Suppressor macrophage treated with lipopolysaccharide for 1 hour (primary cell): ENCODE data around the gene PRIM1.
"Not testable (repeated sequence)": the region's sequence is repeated elsewhere in the genome, so short reads cannot be mapped to it uniquely, and the experiment has no call there.

Experiments
- DNase-seq, 3 donors: peaks; one replicate each; pipeline ENCODE4 v3.0.0-alpha.2; 2020 to 2022

The PRIM1 gene

DNA sequence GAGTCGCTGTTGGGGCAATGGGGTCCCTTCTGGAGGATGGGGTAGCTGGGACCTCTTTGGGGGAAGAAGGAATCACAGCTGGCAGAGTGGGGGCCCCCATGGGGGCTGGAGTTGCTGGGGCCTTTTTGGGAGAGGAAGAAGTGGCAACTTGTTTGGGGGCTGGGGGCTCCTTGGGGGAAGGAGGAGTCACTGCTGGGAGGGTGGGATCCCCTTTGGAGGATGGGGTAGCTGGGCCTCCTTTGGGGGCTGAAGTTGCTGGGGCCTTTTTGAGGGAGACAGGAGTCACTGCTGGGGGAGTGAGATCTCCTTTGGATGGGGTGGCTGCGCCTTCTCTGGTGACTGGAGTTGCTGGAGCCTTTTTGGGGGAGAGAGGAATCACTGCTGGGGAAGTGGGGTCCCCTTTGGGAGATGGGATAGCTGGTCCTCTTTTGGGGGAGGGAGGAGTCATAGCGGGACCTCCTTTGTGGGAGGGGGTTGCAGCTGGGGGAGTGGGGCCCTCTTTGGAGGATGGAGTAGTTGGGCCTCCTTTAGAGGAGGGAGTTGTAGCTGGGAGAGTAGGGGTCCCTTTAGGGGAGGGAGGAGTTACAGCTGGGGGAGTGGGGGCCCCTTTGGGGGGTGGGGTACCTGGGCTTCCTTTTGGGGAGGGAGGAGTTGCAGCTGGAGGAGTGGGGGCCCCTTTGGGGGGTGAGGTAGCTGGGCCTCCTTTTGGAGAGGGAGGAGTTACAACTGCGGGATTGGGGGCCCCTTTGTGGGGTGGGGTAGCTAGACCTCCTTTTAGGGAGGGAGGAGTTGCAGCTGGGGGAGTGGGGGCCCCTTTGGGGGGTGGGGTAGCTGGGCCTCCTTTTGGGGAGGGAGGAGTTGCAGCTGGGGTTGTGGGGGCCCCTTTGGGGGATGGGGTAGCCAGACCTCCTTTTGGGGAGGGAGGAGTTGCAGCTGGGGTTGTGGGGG lies 34.9 kb downstream of the PRIM1 start:
- no peak for DNase-seq

DNA sequence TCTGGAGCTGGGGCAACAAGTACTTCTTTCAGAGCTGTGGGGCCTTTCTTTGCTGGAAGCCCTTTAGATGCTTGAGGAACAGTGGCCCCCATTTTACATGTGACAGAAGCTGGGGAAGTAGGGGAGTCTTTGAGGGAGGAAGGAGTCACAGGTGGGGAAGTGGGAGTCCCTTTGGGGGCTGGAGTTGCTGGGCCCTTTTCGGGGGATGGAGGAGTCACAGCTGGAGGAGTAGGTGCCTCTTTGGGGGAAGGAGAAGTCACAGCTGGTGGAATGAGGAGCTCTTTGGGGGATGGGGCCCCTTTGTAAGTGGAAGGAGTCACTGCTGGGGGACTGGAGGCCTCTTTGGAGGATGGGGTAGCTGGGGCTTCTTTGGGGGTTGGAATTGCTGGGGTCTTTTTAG lies 35.7 kb downstream of the PRIM1 start:
- DNase-seq: no peak

DNA sequence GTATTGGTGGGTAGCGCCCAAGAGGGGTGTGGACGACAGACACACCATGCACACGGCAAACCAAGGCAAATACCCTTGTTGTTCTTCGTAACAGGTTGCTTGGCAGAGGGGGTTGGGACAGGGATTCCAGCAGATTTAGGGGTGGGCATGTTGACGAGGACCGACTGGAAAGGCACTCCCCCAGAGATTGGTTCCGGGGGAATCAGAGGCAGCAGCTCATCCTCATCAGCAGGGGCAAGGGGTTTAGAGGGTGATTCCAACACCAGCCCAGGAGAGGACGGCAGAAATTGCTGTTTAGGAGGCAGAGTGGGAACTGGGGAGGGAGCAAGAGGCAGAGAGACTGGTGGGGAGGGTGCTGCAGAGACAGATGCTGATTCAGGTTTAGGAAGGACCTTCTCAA lies 36.3 kb downstream of the PRIM1 start:
- DNase-seq: no peak

DNA sequence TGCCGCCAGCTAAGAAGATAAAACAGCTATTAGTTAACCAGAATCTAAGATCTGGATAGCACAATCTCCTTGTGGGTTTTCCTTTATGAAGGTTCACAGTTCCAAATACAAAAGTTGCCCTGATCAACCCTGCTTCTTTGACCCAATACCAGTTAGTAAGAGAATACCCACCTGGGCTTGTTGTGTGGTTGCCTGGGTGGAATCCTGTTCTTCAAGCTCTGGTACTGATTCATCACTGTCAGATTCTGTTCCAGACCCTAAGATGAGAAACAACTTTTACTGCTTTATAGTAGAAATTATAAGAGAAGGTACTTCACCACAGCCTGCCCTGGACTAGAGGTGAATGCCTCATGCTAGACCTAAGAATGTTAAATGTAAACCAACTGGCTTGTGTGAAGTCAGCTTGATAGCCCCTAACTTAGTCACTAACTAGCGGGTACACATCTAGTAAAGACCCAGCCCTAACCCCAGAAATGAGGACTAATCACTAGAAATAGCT lies 37.6 kb downstream of the PRIM1 start:
- no peak for DNase-seq

DNA sequence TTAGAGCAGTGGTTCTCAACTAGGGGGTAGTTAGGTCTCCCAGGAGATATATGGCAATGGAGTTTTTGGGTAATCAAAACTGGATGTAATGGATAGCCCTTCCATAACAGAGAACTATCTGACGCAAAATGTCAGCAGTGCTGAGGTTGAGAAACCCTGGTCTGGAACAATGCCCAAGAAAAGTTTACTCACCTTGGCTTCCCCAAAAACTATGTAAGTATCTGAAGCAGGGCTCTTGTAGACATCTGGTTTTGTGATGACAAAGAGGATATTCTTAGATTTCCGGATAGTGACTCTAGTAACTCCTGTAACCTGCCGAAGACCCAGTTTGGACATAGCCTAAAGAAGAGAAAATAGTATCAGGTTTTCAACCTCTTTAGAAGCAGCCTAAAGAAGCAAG lies 38.8 kb downstream of the PRIM1 start:
- DNase-seq: no peak

DNA sequence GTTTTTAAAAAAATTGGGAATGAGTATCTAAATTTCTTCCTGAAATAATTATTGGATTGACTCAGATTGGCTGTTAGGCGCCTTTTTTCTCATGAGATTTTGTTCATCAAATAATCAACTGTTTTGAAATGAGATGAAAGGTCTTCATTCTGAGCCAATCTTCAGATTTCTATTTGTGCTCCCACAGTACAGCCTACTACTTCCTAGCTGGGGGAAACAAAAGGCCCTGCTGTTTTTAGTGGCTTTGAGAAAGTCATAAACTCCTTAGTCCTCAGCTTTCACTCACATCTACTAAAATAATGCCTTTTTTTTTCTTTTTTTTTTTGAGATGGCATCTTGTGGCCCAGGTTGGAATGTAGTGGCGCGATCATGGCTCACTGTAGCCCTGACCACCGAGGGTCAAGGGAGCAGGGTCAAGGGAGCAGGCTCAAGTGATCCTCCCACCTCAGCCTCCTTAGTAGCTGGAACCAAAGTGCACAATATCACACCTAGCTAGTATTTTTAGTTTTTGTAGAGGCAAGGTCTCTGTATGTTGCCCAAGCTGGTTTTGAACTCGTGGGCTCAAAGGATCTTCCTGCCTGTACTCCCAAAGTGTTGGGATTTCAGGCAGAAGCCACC lies 42.3 kb downstream of the PRIM1 start:
- no peak for DNase-seq

- not testable (repeated sequence) for DNase-seq
Observed at GRCh38 chr12:56704522-56704921, 47.6 kb downstream of the PRIM1 start.

DNA sequence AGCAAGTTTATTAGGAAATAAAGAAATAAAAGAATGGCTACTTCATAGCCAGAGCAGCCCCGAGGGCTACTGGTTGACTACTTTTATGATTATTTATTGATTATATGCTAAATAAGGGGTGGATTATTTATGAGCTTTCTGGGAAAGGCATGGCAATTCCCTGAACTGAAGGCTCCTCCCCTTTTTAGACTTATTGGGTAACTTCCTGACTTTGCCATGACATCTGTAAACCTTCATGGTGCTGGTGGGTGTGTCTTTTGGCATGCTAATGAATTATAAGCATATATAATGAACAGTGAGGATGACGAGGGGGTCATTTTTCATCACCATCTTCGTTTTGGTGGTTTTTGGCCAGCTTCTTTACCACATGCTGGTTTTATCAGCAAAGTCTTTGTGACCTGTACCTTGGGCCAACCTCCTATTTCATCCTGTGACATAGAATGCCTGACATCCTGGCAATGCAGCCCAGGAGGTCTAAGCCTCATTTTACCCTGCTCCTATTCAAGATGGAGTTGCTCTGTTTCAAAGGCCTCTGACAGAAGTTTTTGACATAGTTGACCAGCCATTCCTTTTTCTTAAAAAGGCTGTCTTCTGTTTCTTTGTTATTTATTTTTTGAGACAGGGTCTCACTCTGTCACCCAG lies 53.0 kb downstream of the PRIM1 start:
- DNase-seq: peak; percentile 57 to 76 (median 59)

- DNase-seq: no peak
Observed at GRCh38 chr12:56695327-56696101, 56.6 kb downstream of the PRIM1 start.

GRCh38 chr12:56694161-56694560 lies 58.0 kb downstream of the PRIM1 start:
- DNase-seq: no peak

- DNase-seq: no peak
Observed at GRCh38 chr12:56688846-56689109, 63.3 kb downstream of the PRIM1 start.

DNA sequence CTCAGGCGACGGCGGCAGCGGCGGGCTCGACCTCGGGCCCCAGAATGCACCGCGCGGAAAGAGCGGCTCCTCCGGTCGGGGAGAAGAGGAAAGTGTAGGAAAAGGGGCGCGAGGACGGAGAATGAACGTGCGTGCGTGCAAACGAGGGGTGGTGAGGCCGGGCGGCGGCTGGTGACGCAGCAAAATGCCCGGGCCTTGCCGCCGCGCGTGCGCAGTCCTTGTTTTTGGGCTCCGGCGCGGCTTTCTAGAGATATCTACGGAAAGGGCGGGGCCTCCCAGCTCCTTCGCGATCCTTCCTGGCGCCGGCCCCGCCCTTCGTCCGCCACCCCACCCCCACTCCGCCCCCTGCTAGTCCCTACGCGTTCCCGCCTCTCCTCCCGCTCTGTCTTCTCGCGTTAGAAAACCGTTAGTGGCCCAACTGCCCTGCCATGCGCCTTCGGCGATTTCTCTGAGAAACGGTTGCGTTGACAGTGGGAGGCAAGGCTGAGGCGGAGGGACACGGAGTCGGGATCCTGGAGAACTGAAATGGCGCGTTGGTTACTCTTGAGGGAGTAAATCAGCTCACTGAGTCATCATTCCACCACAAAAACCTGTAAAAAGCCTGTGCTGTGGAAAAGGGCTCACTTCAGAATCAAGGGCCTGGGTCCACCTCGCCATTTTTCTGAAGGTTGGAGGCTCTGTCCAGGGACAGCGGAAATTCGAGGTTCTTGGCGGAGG lies 63.8 kb downstream of the PRIM1 start, which contains the start of gene PTGES3:
PTGES3 (minus strand) TSS at position 156 of the 717 bp plus-strand sequence. CDS start 285 bp downstream, outside the sequence.
- DNase-seq: peak; percentile 98 to 99 (median 99)

GRCh38 chr12:56687223-56688128 lies 64.6 kb downstream of the PRIM1 start:
- DNase-seq: peak; percentile 77 to 81 (median 77)

- no peak for DNase-seq
Observed at GRCh38 chr12:56684745-56685359, 67.3 kb downstream of the PRIM1 start.

DNA sequence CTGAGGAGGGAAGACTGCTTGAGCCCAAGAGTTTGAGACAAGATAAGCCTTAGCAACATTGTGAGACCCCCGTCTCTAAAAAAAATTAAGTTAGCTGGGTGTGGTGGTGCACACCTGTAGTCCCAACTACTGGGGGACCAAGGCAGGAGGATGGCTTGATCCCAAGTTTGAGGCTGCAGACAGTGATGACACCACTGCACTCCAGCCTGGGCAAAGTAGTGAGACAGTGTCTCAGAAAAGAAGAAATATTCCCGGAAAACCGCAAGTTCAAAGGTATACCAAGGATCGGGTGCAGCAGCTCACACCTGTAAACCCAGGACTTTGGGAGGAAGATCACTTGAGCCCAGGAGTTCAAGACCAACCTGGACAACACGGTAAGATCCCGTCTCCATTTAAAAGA lies 69.8 kb downstream of the PRIM1 start:
- DNase-seq: no peak
